Stimulated activated CD8-positive, alpha-beta memory T cell treated with anti-CD3 and anti-CD28 coated beads, Interleukin-15, amount 100 ng/mL, for 48 hours (primary cell): Measurements from ENCODE around the gene DTL.

Experiments
- DNase-seq, 2 donors: peaks; one replicate each; pipeline ENCODE4 v3.0.0-alpha.2; 2020; ENCODE audit warnings: low read depth in 2 of 2

Gene DTL

GRCh38 chr1:212132025-212132424, 96.5 kb downstream of the DTL start:
- DNase-seq, result no peak

GRCh38 chr1:212133319-212133718, 97.8 kb downstream of the DTL start:
- DNase-seq, result no peak

GRCh38 chr1:212135166-212135565, 99.6 kb downstream of the DTL start:
- no peak for DNase-seq

GRCh38 chr1:212137854-212138253, 102.3 kb downstream of the DTL start:
- DNase-seq, result no peak

- no peak for DNase-seq
Observed at GRCh38 chr1:212138457-212138856, 102.9 kb downstream of the DTL start.

- DNase-seq, result no peak
Observed at GRCh38 chr1:212139526-212140135, 104.1 kb downstream of the DTL start.

GRCh38 chr1:212141404-212141803, 105.9 kb downstream of the DTL start:
- no peak for DNase-seq

- DNase-seq, result no peak
Observed at GRCh38 chr1:212142883-212143530, 107.5 kb downstream of the DTL start.

GRCh38 chr1:212147581-212148033, 112.1 kb downstream of the DTL start:
- DNase-seq, result no peak

- DNase-seq, result no peak
Observed at GRCh38 chr1:212149566-212149965, 114.0 kb downstream of the DTL start.

GRCh38 chr1:212152308-212152693, 116.8 kb downstream of the DTL start:
- no peak for DNase-seq

- DNase-seq, result no peak
Observed at GRCh38 chr1:212152869-212153268, 117.3 kb downstream of the DTL start.

- DNase-seq, result no peak
Observed at GRCh38 chr1:212153635-212154034, 118.1 kb downstream of the DTL start.
